Raji (cell line): Measurements from ENCODE around the gene TMEM247.

Experiments
- POLR2A ChIP-seq: IDR thresholded peaks from 2 replicates; pipeline ENCODE4 v1.6.1; 2011; ENCODE audit warnings: low read depth, low read length, control low read depth; ENCODE audit not compliant: insufficient read depth

Gene TMEM247

DNA sequence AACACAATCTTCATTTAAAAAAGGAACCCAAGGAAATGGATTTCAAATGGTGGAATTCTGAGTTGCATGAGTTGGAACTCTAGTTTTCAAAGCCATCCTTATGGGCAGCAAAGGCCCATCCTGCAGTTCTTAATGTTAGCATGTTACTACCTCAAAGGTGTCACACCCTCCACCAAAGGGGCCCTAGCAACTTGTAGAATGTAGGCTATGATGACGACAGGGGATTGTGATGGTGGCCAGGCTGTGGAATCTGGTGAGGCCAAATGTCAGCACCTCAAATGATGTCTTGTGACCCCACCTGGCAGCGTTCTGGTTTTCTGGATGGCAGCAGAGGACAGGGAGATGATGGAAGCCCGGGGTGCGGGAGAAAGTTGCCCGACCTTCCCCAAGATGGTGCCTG, at the start of gene TMEM247:
TMEM247 (plus strand) TSS at position 301 of the 400 bp plus-strand sequence.
- TF ChIP-seq POLR2A, result no peak

DNA sequence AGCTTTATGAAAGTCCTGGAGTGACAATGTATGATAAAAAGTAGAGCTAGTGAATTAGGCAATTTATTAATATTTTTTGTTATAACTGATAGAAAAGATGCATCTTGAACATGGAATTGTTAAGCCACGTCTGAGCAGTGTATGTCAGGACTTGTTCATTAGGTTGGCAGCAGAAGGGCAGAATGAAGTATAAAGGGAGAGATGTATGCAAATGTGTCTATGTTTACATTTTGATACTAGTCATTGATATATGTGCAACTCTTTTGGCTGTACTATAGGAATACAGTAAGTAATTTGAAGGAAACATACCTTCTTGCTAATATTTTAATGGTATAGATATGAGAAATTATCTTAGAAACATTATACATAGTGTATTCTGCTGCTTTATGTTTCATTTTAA, 49.0 kb upstream of the TMEM247 start:
- TF ChIP-seq POLR2A, result no peak

DNA sequence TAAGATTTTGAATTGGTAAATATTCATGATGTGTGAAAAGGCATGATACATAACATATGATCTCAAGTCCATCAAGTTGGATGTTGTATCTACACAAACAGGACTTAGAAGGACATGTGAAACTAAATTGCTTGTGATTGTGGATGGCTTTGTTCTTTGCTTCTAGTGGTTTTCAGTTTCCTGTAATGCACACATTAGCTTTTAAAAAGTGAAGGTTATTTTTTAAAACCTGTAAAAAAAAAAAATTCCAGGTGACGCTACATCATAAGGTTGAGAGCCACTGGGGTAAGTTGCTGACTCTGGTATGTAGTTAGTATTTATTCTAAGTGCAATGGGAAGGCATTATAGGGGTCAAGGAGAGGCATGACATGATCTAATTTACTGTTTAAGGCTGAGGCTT, 48.4 kb upstream of the TMEM247 start:
- no peak for TF ChIP-seq POLR2A

DNA sequence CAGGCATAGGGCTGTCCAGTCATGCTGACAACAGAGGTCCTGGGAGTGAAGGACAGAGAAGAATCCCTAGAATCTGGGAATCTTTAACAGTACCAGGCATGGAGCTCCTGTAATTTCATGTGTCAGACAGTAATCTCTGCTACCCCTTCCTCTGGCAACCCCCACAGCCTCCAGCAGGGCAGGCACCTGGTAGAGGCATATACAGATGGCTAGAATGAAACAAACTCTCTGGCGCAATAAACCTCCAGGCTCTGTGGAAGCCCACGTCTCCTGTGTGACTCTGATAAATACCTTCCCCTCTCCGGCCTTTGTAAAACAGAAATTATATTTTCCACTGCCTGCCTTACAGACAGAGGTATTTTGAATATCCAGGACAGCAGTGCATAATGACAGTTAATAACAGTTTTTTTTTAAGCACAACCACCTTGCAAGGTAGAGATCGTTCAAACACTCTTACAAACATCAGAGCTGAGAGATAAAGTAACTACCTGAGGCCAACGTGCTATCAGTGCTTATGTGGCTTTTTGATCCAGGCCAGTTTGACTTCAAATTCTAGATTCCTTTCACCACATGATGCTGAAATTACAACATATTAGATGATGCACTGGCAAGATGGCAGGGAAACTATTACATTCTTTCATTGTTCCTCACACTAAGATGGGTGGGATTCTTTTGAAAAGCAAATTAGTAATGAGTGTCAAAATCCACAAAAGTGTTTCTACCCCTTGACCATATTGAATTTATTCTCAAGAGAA, 47.7 kb upstream of the TMEM247 start:
- no peak for TF ChIP-seq POLR2A

DNA sequence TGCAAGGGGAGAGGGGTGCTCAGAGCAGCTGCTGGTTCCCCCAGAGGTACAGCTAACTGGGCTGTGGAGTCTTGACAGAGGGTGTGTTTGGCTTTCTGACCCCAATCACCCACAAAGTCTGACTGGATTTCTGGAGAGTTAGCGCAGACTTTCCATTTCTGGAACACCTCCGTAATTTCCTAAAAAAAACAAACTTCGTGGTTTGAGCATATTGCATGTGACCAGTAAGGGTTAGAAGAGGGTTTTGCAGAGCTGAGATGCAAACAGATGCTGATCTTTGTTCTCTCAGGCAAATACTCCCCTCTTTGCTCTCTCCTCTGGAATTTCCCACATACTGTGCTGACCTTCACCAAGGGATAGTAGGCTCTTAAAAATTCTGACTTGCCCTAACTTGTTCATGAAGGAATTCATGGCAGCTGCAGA, 44.5 kb upstream of the TMEM247 start:
- no peak for TF ChIP-seq POLR2A

DNA sequence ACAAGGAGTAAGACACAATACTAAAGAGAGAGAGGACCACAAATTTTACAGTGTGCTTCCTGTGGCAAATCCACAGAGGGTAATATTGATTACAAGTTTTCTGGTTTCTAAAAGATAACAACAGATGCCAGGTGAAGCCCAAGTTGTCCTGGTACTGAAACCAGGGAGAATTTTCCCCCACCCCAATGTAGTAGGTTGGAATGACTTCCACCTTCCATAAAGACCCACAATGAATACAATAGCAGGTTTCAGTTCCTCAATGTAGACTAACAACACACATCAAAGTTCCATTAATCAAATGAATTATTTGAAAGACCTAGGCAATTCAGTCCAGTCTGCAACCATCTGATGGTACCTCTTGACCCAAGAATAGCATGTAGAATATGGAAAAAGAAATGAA, 44.0 kb upstream of the TMEM247 start:
- no peak for TF ChIP-seq POLR2A

DNA sequence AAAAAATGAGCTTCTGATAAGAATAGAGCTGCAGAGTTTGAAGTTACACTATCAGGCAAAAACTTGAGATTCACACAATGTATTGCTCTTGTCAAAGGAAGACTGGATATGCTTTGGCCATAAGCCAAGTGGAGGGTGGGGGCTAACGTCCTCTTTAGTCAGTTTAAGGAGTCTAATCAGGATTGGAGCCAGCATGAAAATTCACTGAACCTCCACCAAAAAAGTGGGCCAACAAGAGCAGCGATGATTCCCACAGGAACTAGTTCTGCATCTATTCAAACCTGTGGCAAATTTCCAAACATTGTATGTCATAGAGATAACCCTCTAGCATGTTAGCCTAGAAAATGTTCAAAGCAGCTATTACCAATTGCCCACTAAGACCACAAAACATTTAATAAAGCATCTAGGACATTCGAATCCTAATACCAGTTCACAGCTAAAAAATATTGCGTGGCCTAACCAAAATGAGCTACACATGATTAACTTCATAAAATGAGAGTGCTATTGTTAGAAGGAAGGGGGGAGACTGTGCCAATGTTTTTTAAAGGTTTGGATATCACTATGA, 43.5 kb upstream of the TMEM247 start:
- no peak for TF ChIP-seq POLR2A

DNA sequence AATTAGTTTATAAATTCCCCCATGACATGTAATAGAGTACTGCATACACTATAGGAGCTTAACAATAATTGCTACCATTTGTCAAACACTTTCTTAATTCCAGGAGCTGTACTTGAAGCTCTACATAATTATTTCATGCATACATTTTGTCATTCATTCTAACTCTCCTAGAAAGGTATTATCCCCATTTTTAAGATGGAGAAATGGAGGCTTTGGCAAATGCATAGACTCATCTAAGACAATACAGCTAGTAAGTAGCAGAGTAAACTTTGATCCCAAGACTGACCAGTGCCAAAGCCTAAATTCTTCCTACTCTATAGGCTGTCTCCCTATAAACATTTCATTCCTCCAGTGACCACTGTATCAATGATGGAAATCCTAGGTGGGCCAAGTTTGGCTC, 42.6 kb upstream of the TMEM247 start:
- no peak for TF ChIP-seq POLR2A

DNA sequence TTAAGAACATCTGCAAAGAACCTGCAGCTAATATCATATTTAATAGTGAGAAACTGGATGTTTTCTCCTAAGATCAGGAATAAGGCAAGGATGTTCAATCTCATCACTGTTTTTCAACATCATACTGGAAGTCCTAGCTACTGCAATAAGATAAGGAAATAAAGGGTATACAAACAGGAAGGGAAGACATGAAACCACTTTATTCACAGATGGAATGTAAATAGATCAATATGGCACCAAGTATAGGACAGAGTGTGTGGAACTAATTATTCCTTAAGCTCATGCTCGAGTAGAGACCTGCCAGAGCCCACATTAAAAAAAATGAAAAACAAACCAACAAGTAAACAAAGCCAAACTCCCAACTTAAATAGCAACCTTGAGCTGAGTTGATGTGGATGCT, 41.3 kb upstream of the TMEM247 start:
- no peak for TF ChIP-seq POLR2A

DNA sequence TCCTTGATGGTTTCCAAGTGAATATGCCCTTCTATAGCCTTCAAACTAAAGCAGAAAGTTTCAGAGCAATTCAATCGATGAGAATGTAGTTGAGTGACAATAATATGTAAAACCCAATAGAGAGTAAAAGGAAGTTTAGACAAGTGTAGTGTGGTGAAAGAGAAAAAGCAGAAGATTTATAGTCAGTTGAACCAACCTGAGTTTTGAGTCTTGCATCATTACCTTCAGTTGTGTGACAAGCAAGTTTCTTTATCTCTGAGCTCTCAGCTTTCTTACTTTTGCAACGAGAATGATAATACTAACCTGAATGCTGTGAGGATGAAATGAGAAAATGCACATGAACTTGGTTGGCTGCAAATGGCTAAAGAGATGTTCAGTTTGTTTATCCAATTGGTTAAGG, 40.6 kb upstream of the TMEM247 start:
- no peak for TF ChIP-seq POLR2A

DNA sequence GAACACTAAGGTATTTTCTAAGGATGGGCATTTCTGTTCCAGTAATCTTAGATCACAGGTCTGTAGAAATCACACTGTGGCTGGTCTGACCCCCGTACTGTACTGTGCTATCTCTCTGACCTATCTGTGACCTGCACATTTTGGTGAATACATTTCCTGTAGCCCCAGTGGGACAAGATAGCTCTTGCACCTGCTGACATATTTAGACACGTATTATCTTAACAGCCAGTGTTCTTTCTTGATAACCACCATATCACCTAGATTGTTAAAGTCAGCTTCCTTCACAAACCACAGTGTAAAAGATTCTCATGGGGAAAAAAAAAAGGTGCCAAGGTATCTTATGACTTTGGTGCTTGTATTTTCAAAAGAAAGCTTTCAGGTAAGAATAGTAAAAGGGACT, 39.8 kb upstream of the TMEM247 start:
- TF ChIP-seq POLR2A, result no peak

DNA sequence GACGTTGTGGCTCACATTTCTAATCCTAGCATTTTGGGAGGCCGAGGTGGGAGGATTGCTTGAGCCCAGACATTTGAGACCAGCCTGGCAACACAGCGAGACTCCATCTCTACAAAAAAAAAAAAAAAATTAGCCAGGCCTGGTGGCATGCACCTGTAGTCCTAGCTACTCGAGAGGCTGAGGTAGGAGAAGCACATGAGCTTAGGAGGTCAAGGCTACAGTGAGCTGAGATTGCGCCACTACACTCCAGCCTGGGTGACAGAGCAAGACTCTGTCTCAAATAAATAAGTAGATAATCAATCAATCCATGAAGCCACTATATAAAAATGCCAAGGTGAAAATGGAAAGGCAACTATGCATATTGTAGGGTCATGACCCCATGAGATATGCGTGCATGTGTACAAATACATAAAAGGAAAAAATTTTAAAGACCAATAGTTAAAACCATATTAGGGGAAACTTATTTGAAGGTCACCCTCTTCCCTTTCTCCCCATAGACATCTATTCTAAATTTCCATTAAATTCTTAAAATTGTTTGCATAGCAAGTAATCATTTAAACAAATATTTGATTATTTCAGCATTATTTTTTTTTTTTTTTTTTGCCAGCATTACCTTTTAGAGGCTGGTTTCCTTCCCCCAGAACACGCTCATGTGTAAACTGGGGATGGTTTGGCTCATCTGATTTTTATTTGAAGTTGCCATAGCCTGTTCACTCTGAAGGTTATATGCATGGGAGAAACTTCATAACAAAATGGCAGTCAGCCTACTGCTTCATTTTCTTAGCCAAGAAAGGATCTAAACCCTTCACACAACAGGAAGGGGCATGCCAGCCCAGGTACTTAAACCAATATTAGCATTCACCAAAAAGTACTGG, 37.3 kb upstream of the TMEM247 start:
- TF ChIP-seq POLR2A, result no peak

DNA sequence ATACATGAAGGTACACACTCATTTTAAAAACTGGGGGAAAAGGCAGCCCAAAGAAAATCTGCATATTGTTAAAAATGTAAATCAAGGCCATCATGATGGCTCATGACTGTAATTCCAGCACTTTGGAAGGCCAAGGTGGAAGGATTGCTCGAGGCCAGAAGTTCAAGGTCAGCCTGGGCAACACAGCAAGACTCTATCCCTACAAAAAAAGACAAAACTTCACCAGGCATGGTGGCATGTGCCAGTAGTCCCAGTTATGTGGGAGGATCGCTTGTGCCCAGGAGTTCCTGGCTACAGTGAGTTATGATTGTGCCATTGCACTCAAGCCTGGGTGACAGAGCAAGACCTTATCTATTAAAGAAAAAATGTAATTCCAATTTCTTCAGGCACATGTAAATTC, 34.6 kb upstream of the TMEM247 start:
- TF ChIP-seq POLR2A, result no peak

DNA sequence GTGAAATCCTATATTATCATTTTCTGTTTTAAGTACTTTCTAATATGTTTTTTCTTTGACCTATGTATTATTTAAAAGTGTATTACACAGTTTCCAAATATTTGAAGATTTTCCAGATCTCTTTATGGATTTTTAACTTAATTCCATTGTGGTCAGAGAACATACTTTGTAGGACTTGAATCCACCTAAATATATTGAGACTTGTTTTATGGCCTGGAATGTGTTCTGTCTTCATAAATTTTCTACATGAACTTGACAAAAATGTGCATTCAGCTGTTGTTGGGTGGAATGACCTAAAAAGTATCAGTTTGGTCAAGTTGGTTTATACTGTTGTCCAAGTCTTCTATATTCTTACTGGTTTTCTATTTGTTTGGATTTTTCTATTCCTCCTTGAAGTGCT, 33.8 kb upstream of the TMEM247 start:
- no peak for TF ChIP-seq POLR2A

DNA sequence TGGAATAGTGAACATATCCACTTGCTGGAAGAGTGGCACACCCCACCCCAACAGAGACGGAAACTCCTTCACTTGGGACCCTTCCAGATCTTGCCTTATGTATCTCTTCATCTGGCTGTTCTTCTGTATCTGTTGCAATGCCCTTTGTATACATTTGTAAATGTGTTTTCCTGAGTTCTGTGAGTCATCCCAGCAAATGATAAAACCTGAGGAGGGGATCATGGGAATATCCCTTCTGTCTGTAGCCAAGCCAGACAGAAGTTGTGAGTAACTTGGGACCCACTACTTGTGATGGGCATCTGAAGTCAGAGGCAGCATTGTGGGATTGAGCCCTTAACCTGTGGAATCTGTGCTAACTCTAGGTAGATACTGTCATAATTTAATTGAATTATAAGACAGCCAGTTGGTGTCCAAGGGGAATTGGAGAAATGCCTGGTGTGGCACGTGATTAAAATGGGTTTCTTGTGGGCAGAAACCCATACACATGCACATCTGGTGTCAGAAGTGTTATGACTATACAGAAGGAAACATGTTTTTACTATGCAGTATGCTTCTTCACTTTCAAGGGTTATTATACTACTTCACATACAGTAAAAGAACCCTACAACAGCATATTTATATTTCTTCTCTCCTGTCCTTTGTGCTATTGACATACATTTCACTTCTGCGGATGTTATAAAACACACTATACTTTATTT, 32.3 kb upstream of the TMEM247 start:
- TF ChIP-seq POLR2A, result no peak
